HG03457 (cell line): ENCODE results near the gene DOCK7.

ENCODE experiments used
- ATAC-seq: cut with Tn5 transposase; IDR thresholded peaks from one replicate; pipeline ENCODE4 v1.9.1; 2021; ENCODE audit warnings: moderate number of reproducible peaks; ENCODE audit not compliant: unreplicated experiment

Gene DOCK7

DNA sequence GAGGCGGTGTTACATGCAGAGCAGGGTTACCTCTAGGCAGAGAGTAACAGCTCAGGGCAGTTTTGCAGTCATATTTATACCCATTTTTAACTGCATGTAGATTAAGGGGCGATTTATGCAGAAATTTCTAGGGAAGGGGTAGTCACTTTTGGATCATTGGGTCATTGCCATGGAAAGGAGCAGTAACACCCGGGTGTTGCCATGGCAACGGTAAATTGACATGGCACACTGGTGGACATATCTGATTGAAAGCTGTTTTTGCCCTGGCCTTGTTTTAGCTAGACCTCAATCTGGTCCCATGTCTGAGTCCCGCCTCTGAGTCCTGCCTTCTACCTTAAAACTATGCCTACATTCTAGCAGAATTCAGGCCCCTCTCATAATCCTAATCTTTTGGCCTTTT lies 263.1 kb downstream of the DOCK7 start:
- no peak for ATAC-seq

- ATAC-seq, result no peak
These were observed 263.8 kb downstream of the DOCK7 start for GRCh38 chr1:62424411-62424810.

GRCh38 chr1:62423580-62424242 lies 264.5 kb downstream of the DOCK7 start:
- ATAC-seq, result no peak

- ATAC-seq, result no peak
These were observed 268.0 kb downstream of the DOCK7 start for GRCh38 chr1:62420214-62420613.

GRCh38 chr1:62417351-62417999 lies 270.7 kb downstream of the DOCK7 start:
- no peak for ATAC-seq

GRCh38 chr1:62415687-62416086 lies 272.5 kb downstream of the DOCK7 start:
- no peak for ATAC-seq

- no peak for ATAC-seq
These were observed 280.7 kb downstream of the DOCK7 start for GRCh38 chr1:62407398-62408009.

DNA sequence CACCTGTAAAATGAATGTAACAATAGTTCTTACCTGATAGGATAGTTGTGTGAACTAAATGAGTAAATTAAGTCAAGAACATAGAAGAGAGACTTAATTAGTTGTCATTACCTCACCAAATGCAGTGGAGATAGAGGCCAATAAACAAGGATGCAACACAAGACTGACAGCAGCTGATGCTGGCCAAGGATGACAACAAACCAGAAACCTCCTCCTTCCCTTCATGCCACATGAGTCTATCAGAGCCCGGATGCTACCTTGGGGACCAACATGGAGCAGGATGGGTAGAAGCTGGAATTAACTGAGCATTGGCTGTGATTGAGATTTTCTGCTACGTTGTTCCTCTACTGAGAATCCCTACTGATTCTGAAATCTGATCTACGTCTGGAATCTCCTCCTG lies 281.6 kb downstream of the DOCK7 start:
- ATAC-seq, result no peak

DNA sequence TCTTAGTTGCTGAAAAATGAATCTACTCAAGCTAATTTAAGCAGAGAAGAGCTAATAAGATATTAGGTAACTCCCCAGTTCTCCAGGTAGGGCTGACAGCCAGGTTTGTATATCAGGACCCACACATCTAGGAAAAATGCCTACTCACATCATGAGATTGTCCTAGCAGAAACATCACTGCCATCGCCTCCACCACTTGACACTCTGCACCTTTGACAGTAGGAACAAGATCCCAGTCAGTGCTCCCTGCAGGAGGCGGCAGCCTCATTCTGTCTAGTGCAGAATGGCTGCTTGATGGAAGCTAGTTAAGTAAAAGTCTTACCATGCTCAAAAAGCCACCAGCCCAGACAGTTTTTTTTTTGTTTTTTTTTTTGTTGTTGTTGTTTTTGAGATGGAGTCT lies 282.9 kb downstream of the DOCK7 start:
- no peak for ATAC-seq
